K562 (cell line): ENCODE data around the gene PHF5A. TPM values are rescaled to one million over a fixed set of nuclear protein-coding genes. Genes with fewer than 3 reads are reported as not detected.

Source experiments
- ARID1B ChIP-seq: fragments of 450-650 bp; IDR thresholded peaks from 2 replicates; pipeline ENCODE4 v1.6.1; 2016; ENCODE audit warnings: antibody characterized with exemption, mild to moderate bottlenecking, inconsistent platforms
- ETS2 ChIP-seq: IDR thresholded peaks from 2 replicates; pipeline ENCODE4 v1.6.1; 2016; ENCODE audit warnings: borderline replicate concordance, missing genetic modification characterization, mild to moderate bottlenecking, moderate library complexity, missing compliant biosample characterization; ENCODE audit not compliant: poor library complexity, severe bottlenecking
- KAT8 ChIP-seq: fragments of 450-650 bp; IDR thresholded peaks from 2 replicates; pipeline ENCODE4 v1.6.1; 2016; ENCODE audit warnings: low read depth, mild to moderate bottlenecking
- PHF21A ChIP-seq: fragments of 450-650 bp; IDR thresholded peaks from 2 replicates; pipeline ENCODE4 v1.6.1; 2017; ENCODE audit warnings: low read depth, borderline replicate concordance
- RERE ChIP-seq: sonication (generic); formaldehyde crosslinking; IDR thresholded peaks from 2 replicates; pipeline ENCODE4 v1.8.0; 2023; ENCODE audit warnings: missing genetic modification reagents, mild to moderate bottlenecking, borderline replicate concordance
- TBL1XR1 ChIP-seq, 2 experiments: IDR thresholded peaks; 2 replicates each; pipeline ENCODE4 v1.6.1; 2012; ENCODE audit warnings: improper control_type of control experiment in 2 of 2, low read length in 2 of 2, mild to moderate bottlenecking in 1 of 2
- ZNF318 ChIP-seq, 2 experiments: fragments of 450-650 bp; IDR thresholded peaks; 2 replicates each; pipeline ENCODE4 v1.6.1; 2016; ENCODE audit warnings: mild to moderate bottlenecking in 2 of 2, borderline replicate concordance in 1 of 2, low read depth in 1 of 2, moderate library complexity in 1 of 2
- ZNF384 ChIP-seq: IDR thresholded peaks from 2 replicates; pipeline ENCODE4 v1.6.1; 2012; ENCODE audit warnings: low read depth, low read length, improper control_type of control experiment
- ZNF395 ChIP-seq: fragments of 200-800 bp; sonication (Bioruptor generic); IDR thresholded peaks from 2 replicates; pipeline ENCODE4 v1.6.1; 2017; ENCODE audit warnings: missing genetic modification characterization, missing compliant biosample characterization
- ZNF507 ChIP-seq: conservative IDR thresholded peaks from 2 replicates; pipeline ENCODE4 v1.6.1; 2017; ENCODE audit warnings: missing genetic modification characterization, missing compliant biosample characterization
- ZNF707 ChIP-seq: fragments of 250-450 bp; sonication (Bioruptor Pico); conservative IDR thresholded peaks from 2 replicates; pipeline ENCODE4 v1.8.0; 2022; ENCODE audit warnings: inconsistent platforms, mild to moderate bottlenecking, moderate library complexity
- polyA plus RNA-seq, 8 experiments: library from polyadenylated mRNA; depleted of rRNA in 4 of 8; stranded (reverse) in 5 of 8; unstranded in 3 of 8; fragments of >200 nt; fragmentation: Nextera tagmentation in 2 of 8; fragmentation: Illumina TruSeq in 1 of 8; extraction: Ambion mirVana in 2 of 8; extraction: Trizol in 1 of 8; gene quantifications; 2 replicates each; pipeline versions ENCODE4 v1.2.1 to v1.2.3, GENCODE V29; 2011 to 2014; ENCODE audit warnings: inconsistent platforms in 1 of 8, missing spikeins in 1 of 8
- total RNA-seq, 7 experiments: library from RNA; depleted of rRNA in 6 of 7; stranded (reverse); fragments of >200 nt in 6 of 7; fragmentation: Illumina TruSeq in 2 of 7; extraction: Trizol in 2 of 7; gene quantifications; 2 replicates each; pipeline versions ENCODE4 v1.2.1 to v1.2.3, GENCODE V29; 2011 to 2021; ENCODE audit warnings: low replicate concordance in 1 of 7

Gene PHF5A
- total and polyA plus RNA-seq, 9 of the 15 experiments (the other 6 are each of a cell fraction or from before 2014, with no cell fraction given): 14.2 to 144 (median 101) TPM

GRCh38 chr22:41512421-41513194 lies 44.1 kb upstream of the PHF5A start (continued):
- TF ChIP-seq ZNF318 (IDR thresholded peaks at IDR 0.05; ENCODE audit: borderline replicate concordance in 1 of 2, low read depth in 1 of 2) (no peak), ZNF395 (CRISPR knock-in tag) (no peak), ZNF384 (no peak), TBL1XR1 (IDR thresholded peaks at IDR 0.05; ENCODE audit: low read length in 2 of 2) (no peak), KAT8 (no peak), PHF21A (no peak), ZNF507 (tag) (no peak), ETS2 (tag) (no peak), ZNF707 (CRISPR knock-in tag) (no peak), ARID1B (peak; percentile 48; the same call in 1 of the 2 replicates), RERE (CRISPR knock-in tag) (no peak)
